Right lobe of liver (tissue), 4 donors: Measurements from ENCODE around the gene TNIK.

Source experiments
- CTCF ChIP-seq, 4 donors: fragments of 200-600 bp in 3 of 4; fragments of 450-650 bp in 1 of 4; IDR thresholded peaks; one replicate each; pipeline versions ENCODE4 v1.5.1 to v1.8.0; 2016 to 2022; ENCODE audit warnings: antibody characterized with exemption in 4 of 4, mild to moderate bottlenecking in 2 of 4
- POLR2A ChIP-seq: fragments of 450-650 bp; IDR thresholded peaks from one replicate; pipeline ENCODE4 v1.6.1; 2017; ENCODE audit warnings: antibody characterized with exemption, mild to moderate bottlenecking
- donor health status: DM: no; HTN: no; CAD: no.
- donor health status: DM: no; HTN: no; CAD: no.
- donor health status: DM: no; HTN: yes; CAD: no.

- no peak for TF ChIP-seq CTCF (IDR thresholded peaks at IDR 0.05)
- no peak for TF ChIP-seq POLR2A
These were observed 338.0 kb downstream of the TNIK start for GRCh38 chr3:171122240-171122639.
